ENCODE results near the gene SWSAP1.

DNA sequence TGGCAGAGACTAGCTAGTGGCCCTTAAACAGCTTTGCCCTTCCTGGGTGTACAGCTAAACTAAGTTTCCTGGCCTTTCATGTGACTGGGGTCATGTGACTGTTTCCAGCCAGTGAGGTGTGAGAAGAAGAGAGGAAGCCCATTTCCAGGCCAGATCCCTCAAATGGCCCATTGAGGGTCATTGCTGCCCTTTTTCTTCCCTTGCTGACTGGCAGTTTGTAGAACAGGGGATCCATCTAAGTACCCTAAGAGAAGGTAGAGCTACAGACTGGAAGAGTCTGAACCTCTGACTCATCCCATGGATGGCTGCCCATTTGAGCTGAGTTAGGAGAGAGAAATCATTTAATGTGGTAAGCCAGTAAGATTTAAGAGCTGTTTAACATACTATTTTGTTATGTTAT lies 2.8 kb downstream of the SWSAP1 start:
- TF ChIP-seq POLR2A (IDR thresholded peaks at IDR 0.05) (no peak), EP300 (IDR thresholded peaks at IDR 0.05) (no peak)
- TF ChIP-seq, protein P1, sequence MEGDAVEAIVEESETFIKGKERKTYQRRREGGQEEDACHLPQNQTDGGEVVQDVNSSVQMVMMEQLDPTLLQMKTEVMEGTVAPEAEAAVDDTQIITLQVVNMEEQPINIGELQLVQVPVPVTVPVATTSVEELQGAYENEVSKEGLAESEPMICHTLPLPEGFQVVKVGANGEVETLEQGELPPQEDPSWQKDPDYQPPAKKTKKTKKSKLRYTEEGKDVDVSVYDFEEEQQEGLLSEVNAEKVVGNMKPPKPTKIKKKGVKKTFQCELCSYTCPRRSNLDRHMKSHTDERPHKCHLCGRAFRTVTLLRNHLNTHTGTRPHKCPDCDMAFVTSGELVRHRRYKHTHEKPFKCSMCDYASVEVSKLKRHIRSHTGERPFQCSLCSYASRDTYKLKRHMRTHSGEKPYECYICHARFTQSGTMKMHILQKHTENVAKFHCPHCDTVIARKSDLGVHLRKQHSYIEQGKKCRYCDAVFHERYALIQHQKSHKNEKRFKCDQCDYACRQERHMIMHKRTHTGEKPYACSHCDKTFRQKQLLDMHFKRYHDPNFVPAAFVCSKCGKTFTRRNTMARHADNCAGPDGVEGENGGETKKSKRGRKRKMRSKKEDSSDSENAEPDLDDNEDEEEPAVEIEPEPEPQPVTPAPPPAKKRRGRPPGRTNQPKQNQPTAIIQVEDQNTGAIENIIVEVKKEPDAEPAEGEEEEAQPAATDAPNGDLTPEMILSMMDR (IDR thresholded peaks at IDR 0.05): no peak

Measured in suprapubic skin (tissue), 3 donors.